ENCODE measurements around the gene RCOR2. TPM values are rescaled to one million over a fixed set of nuclear protein-coding genes. Genes with fewer than 3 reads are reported as not detected.

The RCOR2 gene
- total and polyA plus RNA-seq, 2 of the 13 experiments (the other 11 are each of a cell fraction or from before 2014, with no cell fraction given), result 8.3 to 8.5 TPM

- TF ChIP-seq ZNF503 (CRISPR knock-in tag; IDR thresholded peaks at IDR 0.05) (no peak; the same call in 1 of the 2 replicates), SRY (CRISPR knock-in tag; IDR thresholded peaks at IDR 0.05) (no peak), RFXANK (CRISPR knock-in tag; IDR thresholded peaks at IDR 0.05) (no peak), CC2D1A (CRISPR knock-in tag; IDR thresholded peaks at IDR 0.05) (no peak), ZNF33B (CRISPR knock-in tag; IDR thresholded peaks at IDR 0.05) (no peak), ATF1 (CRISPR knock-in tag; IDR thresholded peaks at IDR 0.05) (no peak), RFX5 (IDR thresholded peaks at IDR 0.05; ENCODE audit: low read depth, low read length) (no peak), ATF6 (CRISPR knock-in tag; conservative IDR thresholded peaks at IDR 0.05) (no peak), ZNF354B (CRISPR knock-in tag; IDR thresholded peaks at IDR 0.05) (no peak), ZNF101 (CRISPR knock-in tag; IDR thresholded peaks at IDR 0.05; ENCODE audit: borderline replicate concordance, low read depth) (no peak), ZNF773 (CRISPR knock-in tag; IDR thresholded peaks at IDR 0.05; ENCODE audit: borderline replicate concordance) (no peak), ZNF746 (CRISPR knock-in tag; IDR thresholded peaks at IDR 0.05) (no peak), ZFP36L2 (CRISPR knock-in tag; IDR thresholded peaks at IDR 0.05) (no peak), TRIM24 (CRISPR knock-in tag; IDR thresholded peaks at IDR 0.05) (no peak), ATF7 (IDR thresholded peaks at IDR 0.05) (no peak), ATF7 (CRISPR knock-in tag; IDR thresholded peaks at IDR 0.05) (no peak), ZNF883 (CRISPR knock-in tag; IDR thresholded peaks at IDR 0.05; ENCODE audit: not compliant biosample characterization) (no peak), MED1 (CRISPR knock-in tag; IDR thresholded peaks at IDR 0.05) (peak; percentile 80), MTF2 (CRISPR knock-in tag; IDR thresholded peaks at IDR 0.05; ENCODE audit: borderline replicate concordance) (no peak), SMARCE1 (IDR thresholded peaks at IDR 0.05; ENCODE audit: borderline replicate concordance) (no peak), ZNF777 (CRISPR knock-in tag; IDR thresholded peaks at IDR 0.05) (peak; percentile 24; the same call in 1 of the 2 replicates), E2F2 (CRISPR knock-in tag; IDR thresholded peaks at IDR 0.05; ENCODE audit: borderline replicate concordance) (no peak), RXRB (CRISPR knock-in tag; IDR thresholded peaks at IDR 0.05; ENCODE audit: borderline replicate concordance) (peak; percentile 77), BATF2 (CRISPR knock-in tag; IDR thresholded peaks at IDR 0.05) (no peak), TOE1 (CRISPR knock-in tag; IDR thresholded peaks at IDR 0.05) (no peak), ZNF83 (CRISPR knock-in tag; IDR thresholded peaks at IDR 0.05; ENCODE audit: borderline replicate concordance) (no peak), NR3C1 (CRISPR knock-in tag; IDR thresholded peaks at IDR 0.05) (no peak)
These were observed 44.8 kb downstream of the RCOR2 start (continued) for GRCh38 chr11:63871962-63872799.

All from HepG2 (cell line).